Colonic mucosa (tissue), 4 donors: ENCODE measurements around the gene COA8. TPM values are rescaled to one million over a fixed set of nuclear protein-coding genes. Genes with fewer than 3 reads are reported as not detected.

ENCODE experiments used
- DNase-seq: peaks from one replicate; pipeline ENCODE4 v3.0.0-alpha.2; 2020
- H3K27ac ChIP-seq: fragments of 200-600 bp; one replicate; pipeline ENCODE4 v1.8.0; 2021
- H3K27me3 ChIP-seq: fragments of 200-600 bp; one replicate; pipeline ENCODE4 v1.8.0; 2021
- H3K36me3 ChIP-seq: fragments of 200-600 bp; one replicate; pipeline ENCODE4 v1.8.0; 2021
- H3K4me1 ChIP-seq: fragments of 200-600 bp; one replicate; pipeline ENCODE4 v1.8.0; 2021; ENCODE audit warnings: mild to moderate bottlenecking
- H3K4me3 ChIP-seq: fragments of 200-600 bp; one replicate; pipeline ENCODE4 v1.8.0; 2021
- H3K9ac ChIP-seq, 2 donors: one replicate each; pipeline ENCODE4 v1.7.0; 2013; ENCODE audit warnings: control low read depth in 2 of 2, low read depth in 2 of 2, low read length in 2 of 2
- H3K9me3 ChIP-seq: fragments of 200-600 bp; one replicate; pipeline ENCODE4 v1.8.0; 2021
- CTCF ChIP-seq: fragments of 200-600 bp; IDR thresholded peaks from one replicate; pipeline ENCODE4 v1.8.0; 2022; ENCODE audit warnings: antibody characterized with exemption, mild to moderate bottlenecking
- intact Hi-C: fragments of 100-400 bp; cut with DNase I; formaldehyde crosslinking; loops from one replicate; pipeline ENCODE4 v1.14.1; 2022
- total RNA-seq, 2 donors: library from RNA; stranded (reverse); fragmentation: NEBNext Ultra II Directional in 1 of 2; extraction: Animal tissue kit (Norgen Biotek cat#: 25700) in 1 of 2; gene quantifications; one replicate each; pipeline ENCODE4 v1.2.1, GENCODE V29; 2021
- donor health status: healthy.
- donor health status: DM: no; HTN: no; CAD: no.
- donor health status: DM: no; HTN: no; CAD: no.

COA8 gene
- total RNA-seq, 2 donors from 2014 or later, result 37.1 to 41.5 TPM

GRCh38 chr14:103616635-103617300 lies 54.0 kb downstream of the COA8 start:
- no peak for TF ChIP-seq CTCF
- Histone ChIP-seq H3K36me3 (no peaks in the 10 kb centered on the region), H3K9me3 (no peaks in the 10 kb centered on the region), H3K4me1 (no peaks in the 10 kb centered on the region), H3K27me3 (no peaks in the 10 kb centered on the region), H3K27ac (no peak overlapping the region), H3K9ac (no peak overlapping the region), H3K4me3 (no peak overlapping the region)
- intact Hi-C loops, result no loop called here
- no peak for DNase-seq

GRCh38 chr14:103619057-103619456 lies 56.3 kb downstream of the COA8 start:
- DNase-seq, result no peak
- Histone ChIP-seq H3K4me3 (no peak overlapping the region), H3K9ac (no peak overlapping the region), H3K4me1 (peaks cover 5% of the 10 kb centered on the region), H3K27me3 (no peaks in the 10 kb centered on the region), H3K36me3 (no peaks in the 10 kb centered on the region), H3K27ac (no peak overlapping the region), H3K9me3 (no peaks in the 10 kb centered on the region)
- intact Hi-C loops, result no loop called here
- TF ChIP-seq CTCF, result no peak

- TF ChIP-seq CTCF, result no peak
- no peak for DNase-seq
- Histone ChIP-seq H3K27me3 (no peaks in the 10 kb centered on the region), H3K27ac (no peak overlapping the region), H3K9ac (no peak overlapping the region), H3K4me3 (no peak overlapping the region), H3K36me3 (no peaks in the 10 kb centered on the region), H3K4me1 (peaks cover 7% of the 10 kb centered on the region), H3K9me3 (no peaks in the 10 kb centered on the region)
- intact Hi-C loops, result no loop called here
Measured at GRCh38 chr14:103621860-103622259, 59.1 kb downstream of the COA8 start.

- Histone ChIP-seq H3K27ac (no peak overlapping the region), H3K36me3 (no peaks in the 10 kb centered on the region), H3K4me3 (no peak overlapping the region), H3K9me3 (no peaks in the 10 kb centered on the region), H3K9ac (no peak overlapping the region), H3K4me1 (peaks cover 7% of the 10 kb centered on the region), H3K27me3 (no peaks in the 10 kb centered on the region)
- no peak for TF ChIP-seq CTCF
- no peak for DNase-seq
- intact Hi-C loops, result no loop called here
Measured at GRCh38 chr14:103623308-103623707, 60.5 kb downstream of the COA8 start.

- no peak overlapping the region for H3K4me3 ChIP-seq
- H3K9ac ChIP-seq, result no peak overlapping the region
Measured at GRCh38 chr14:103623883-103624482, 61.2 kb downstream of the COA8 start.

More at GRCh38 chr14:103623883-103624482, 61.2 kb downstream of the COA8 start:
- Histone ChIP-seq H3K36me3 (no peaks in the 10 kb centered on the region), H3K4me1 (peaks cover 7% of the 10 kb centered on the region), H3K27me3 (no peaks in the 10 kb centered on the region), H3K27ac (no peak overlapping the region), H3K9me3 (no peaks in the 10 kb centered on the region)
- intact Hi-C loops, result no loop called here
- no peak for DNase-seq
- no peak for TF ChIP-seq CTCF
